OCI-LY7 (cell line): Measurements from ENCODE around the gene GADL1.

ENCODE experiments used
- EZH2phosphoT487 ChIP-seq: fragments of 200-600 bp; sonication (generic); IDR thresholded peaks from 2 replicates; pipeline ENCODE4 v1.6.1; 2018; ENCODE audit warnings: low read depth, borderline replicate concordance, mild to moderate bottlenecking, mixed run types, antibody characterized with exemption, low read length, moderate library complexity, mixed read lengths
- TF ChIP-seq, protein P1 (sequence below): fragments of 200-600 bp; sonication (generic); conservative IDR thresholded peaks from 2 replicates; pipeline ENCODE4 v1.5.1; 2014; ENCODE audit warnings: mild to moderate bottlenecking, antibody characterized with exemption, low read length, moderate library complexity, mixed read lengths

DNA sequence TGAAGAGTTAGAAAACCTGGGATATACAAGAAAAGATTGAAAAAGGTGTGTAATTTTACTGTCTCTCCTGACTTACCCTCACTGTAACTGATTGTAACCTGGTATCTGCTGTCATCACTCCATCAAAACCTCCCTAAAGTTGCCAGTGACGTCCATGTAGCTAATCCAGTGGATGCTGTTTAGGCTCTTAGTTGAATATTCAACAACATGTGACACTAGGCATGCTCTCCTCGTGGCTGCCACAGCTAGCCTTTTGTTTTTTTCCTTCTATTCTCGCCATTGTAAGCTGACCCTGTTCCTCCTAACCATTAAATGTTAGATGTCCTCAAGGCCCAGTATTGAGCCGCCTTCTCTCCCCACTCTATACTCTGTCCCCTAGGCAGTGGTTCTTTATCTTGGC lies 41.6 kb downstream of the GADL1 start:
- TF ChIP-seq, protein P1, sequence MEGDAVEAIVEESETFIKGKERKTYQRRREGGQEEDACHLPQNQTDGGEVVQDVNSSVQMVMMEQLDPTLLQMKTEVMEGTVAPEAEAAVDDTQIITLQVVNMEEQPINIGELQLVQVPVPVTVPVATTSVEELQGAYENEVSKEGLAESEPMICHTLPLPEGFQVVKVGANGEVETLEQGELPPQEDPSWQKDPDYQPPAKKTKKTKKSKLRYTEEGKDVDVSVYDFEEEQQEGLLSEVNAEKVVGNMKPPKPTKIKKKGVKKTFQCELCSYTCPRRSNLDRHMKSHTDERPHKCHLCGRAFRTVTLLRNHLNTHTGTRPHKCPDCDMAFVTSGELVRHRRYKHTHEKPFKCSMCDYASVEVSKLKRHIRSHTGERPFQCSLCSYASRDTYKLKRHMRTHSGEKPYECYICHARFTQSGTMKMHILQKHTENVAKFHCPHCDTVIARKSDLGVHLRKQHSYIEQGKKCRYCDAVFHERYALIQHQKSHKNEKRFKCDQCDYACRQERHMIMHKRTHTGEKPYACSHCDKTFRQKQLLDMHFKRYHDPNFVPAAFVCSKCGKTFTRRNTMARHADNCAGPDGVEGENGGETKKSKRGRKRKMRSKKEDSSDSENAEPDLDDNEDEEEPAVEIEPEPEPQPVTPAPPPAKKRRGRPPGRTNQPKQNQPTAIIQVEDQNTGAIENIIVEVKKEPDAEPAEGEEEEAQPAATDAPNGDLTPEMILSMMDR: no peak
- no peak for TF ChIP-seq EZH2phosphoT487
